ENCODE measurements around the gene CCDC90B.

- TF ChIP-seq POLR2A (IDR thresholded peaks at IDR 0.05; ENCODE audit: low read depth, low read length) (no peak), PAX5 (IDR thresholded peaks at IDR 0.05; ENCODE audit: insufficient read depth, low read length, severe bottlenecking) (no peak), POLR2AphosphoS5 (IDR thresholded peaks at IDR 0.05; ENCODE audit: low read depth, low read length) (no peak)
These were observed 1.5 kb downstream of the CCDC90B start for GRCh38 chr11:83284501-83285150.
